K562 (cell line): ENCODE results near the gene UBALD2. TPM values are rescaled to one million over a fixed set of nuclear protein-coding genes. Genes with fewer than 3 reads are reported as not detected.

Source experiments
- ATAC-seq: fragments of 200-7000 bp; cut with Tn5 transposase; 3 replicates; pipeline ENCODE4 v1.9.1; 2020; ENCODE audit warnings: moderate library complexity
- Bru-seq: library from RNA; stranded (reverse); fragments of 400-500 nt; gene quantifications from one replicate; lab custom pipeline; 2021; lab: Mats Ljungman, UMichigan
- BruChase-seq, 2 experiments: library from RNA; stranded (reverse); fragments of 400-500 nt; gene quantifications; one replicate each; lab custom pipeline; 2021; lab: Mats Ljungman, UMichigan
- BruUV-seq: library from RNA; stranded (reverse); fragments of 400-500 nt; replicated peaks from 2 replicates; lab custom pipeline; 2021; lab: Mats Ljungman, UMichigan
- CTCF ChIA-PET: fragments of 300-600 bp; formaldehyde crosslinking; extraction: SDS; loops from one replicate; lab custom pipeline; 2021; ENCODE audit warnings: low intra/inter-chr PET ratio; lab: Yijun Ruan, JAX
- POLR2A ChIA-PET: fragments of 300-600, 350-650 bp; sonication (Branson Sonifier 250); formaldehyde crosslinking; extraction: SDS; loops from one replicate; lab custom pipeline; 2021; ENCODE audit warnings: antibody characterized with exemption, inconsistent platforms; lab: Yijun Ruan, JAX
- DNase-seq, 4 experiments: peaks; one replicate each; pipeline versions ENCODE4 v3.0.0 to v3.0.0-alpha.2; 2011 to 2018; ENCODE audit warnings: low spot score in 3 of 4, mixed read lengths in 3 of 4; ENCODE audit errors: extremely low read depth in 1 of 4
- FAIRE-seq: peaks from 2 replicates; lab custom pipeline; 2011; peaks lifted over from hg19 to GRCh38; lab: Jason Lieb, UNC
- H2AFZ ChIP-seq: 2 replicates; pipeline ENCODE4 v1.6.0; 2011; ENCODE audit warnings: low read depth, low read length, control low read depth, inconsistent platforms
- H3K27ac ChIP-seq: fragments of 200-600 bp; 3 replicates; pipeline ENCODE4 v1.8.0; 2011; ENCODE audit warnings: low read depth, mild to moderate bottlenecking, control low read depth, inconsistent platforms, low read length, moderate library complexity, mixed read lengths; ENCODE audit errors: extremely low read depth
- H3K27me3 ChIP-seq, 2 experiments: fragments of 300-600 bp in 1 of 2; 2 replicates in 1 of 2; 3 replicates in 1 of 2; pipeline versions ENCODE4 v1.6.0 to v1.8.0; 2011; ENCODE audit warnings: inconsistent platforms in 2 of 2, low read length in 2 of 2, mild to moderate bottlenecking in 1 of 2, mixed read lengths in 1 of 2, moderate library complexity in 1 of 2; ENCODE audit not compliant: control insufficient read depth in 2 of 2, insufficient read depth in 2 of 2
- H3K36me3 ChIP-seq: fragments of 300-600 bp; 3 replicates; pipeline ENCODE4 v1.8.0; 2011; ENCODE audit warnings: mild to moderate bottlenecking, low read length, inconsistent platforms; ENCODE audit not compliant: control insufficient read depth, insufficient read depth
- H3K4me1 ChIP-seq, 2 experiments: fragments of 200-600 bp in 1 of 2; replicated peaks in 1 of 2; 2 replicates in 1 of 2; 3 replicates in 1 of 2; pipeline versions ENCODE4 v1.5.1 to v1.8.0; 2011; ENCODE audit warnings: inconsistent platforms in 2 of 2, low read length in 2 of 2, mild to moderate bottlenecking in 1 of 2, mixed read lengths in 1 of 2, moderate library complexity in 1 of 2; ENCODE audit not compliant: control insufficient read depth in 2 of 2, insufficient read depth in 2 of 2
- H3K4me2 ChIP-seq: 2 replicates; pipeline ENCODE4 v1.6.1; 2011; ENCODE audit warnings: low read length, control low read depth, inconsistent platforms, mixed read lengths; ENCODE audit not compliant: insufficient read depth
- H3K4me3 ChIP-seq: fragments of 200-600 bp; sonication (generic), shearing (Covaris generic); 2 replicates; pipeline ENCODE4 v1.5.1; 2016; ENCODE audit warnings: control low read depth, inconsistent platforms
- H3K79me2 ChIP-seq: fragments of 200-600 bp; 3 replicates; pipeline ENCODE4 v1.8.0; 2011; ENCODE audit warnings: low read length, inconsistent platforms; ENCODE audit not compliant: control insufficient read depth, insufficient read depth
- H3K9ac ChIP-seq, 2 experiments: 2 replicates each; pipeline versions ENCODE4 v1.6.0 to v1.6.1; 2011; ENCODE audit warnings: low read depth in 2 of 2, low read length in 2 of 2, control low read depth in 1 of 2, inconsistent platforms in 1 of 2, mild to moderate bottlenecking in 1 of 2, mixed read lengths in 1 of 2; ENCODE audit not compliant: insufficient read depth in 1 of 2
- H3K9me1 ChIP-seq: one replicate; pipeline ENCODE4 v1.6.0; 2011; ENCODE audit warnings: inconsistent platforms, mild to moderate bottlenecking, low read length, moderate library complexity; ENCODE audit not compliant: control insufficient read depth, insufficient read depth
- H3K9me3 ChIP-seq: replicated peaks from 2 replicates; pipeline ENCODE4 v1.5.1; 2011; ENCODE audit warnings: low read depth, low read length, inconsistent platforms; ENCODE audit not compliant: control insufficient read depth, insufficient read depth
- H4K20me1 ChIP-seq: replicated peaks from 2 replicates; pipeline ENCODE4 v1.6.1; 2011; ENCODE audit warnings: low read length, inconsistent platforms, mixed read lengths; ENCODE audit not compliant: control insufficient read depth, insufficient read depth
- CCNT2 ChIP-seq: IDR thresholded peaks from 2 replicates; pipeline ENCODE4 v1.6.1; 2011; ENCODE audit warnings: borderline replicate concordance, low read depth, mild to moderate bottlenecking, moderate library complexity, mixed read lengths, low read length; ENCODE audit not compliant: insufficient read length; ENCODE audit errors: extremely low read depth
- HNRNPUL1 ChIP-seq: fragments of 200-400 bp; formaldehyde crosslinking; IDR thresholded peaks from 2 replicates; pipeline ENCODE4 v1.6.1; 2017; ENCODE audit warnings: low read length
- ILF3 ChIP-seq: fragments of 450-650 bp; IDR thresholded peaks from 2 replicates; pipeline ENCODE4 v1.6.1; 2018; ENCODE audit warnings: antibody characterized with exemption, mild to moderate bottlenecking, moderate library complexity, borderline replicate concordance
- KDM4B ChIP-seq, 2 experiments: fragments of 450-650 bp in 1 of 2; sonication (generic) in 1 of 2; IDR thresholded peaks; 2 replicates each; pipeline ENCODE4 v1.6.1; 2016 to 2017; ENCODE audit warnings: borderline replicate concordance in 2 of 2, antibody characterized with exemption in 1 of 2, low read depth in 1 of 2, mild to moderate bottlenecking in 1 of 2
- MYBL2 ChIP-seq, 2 experiments: fragments of 450-650 bp in 1 of 2; sonication (generic) in 1 of 2; formaldehyde crosslinking in 1 of 2; IDR thresholded peaks; 2 replicates each; pipeline versions ENCODE4 v1.6.1 to v1.8.1; 2017 to 2022; ENCODE audit warnings: borderline replicate concordance in 1 of 2, inconsistent platforms in 1 of 2, low read depth in 1 of 2, mild to moderate bottlenecking in 1 of 2, missing genetic modification reagents in 1 of 2, moderate library complexity in 1 of 2
- SNRNP70 ChIP-seq: fragments of 200-400 bp; formaldehyde crosslinking; optimal IDR thresholded peaks from 2 replicates; pipeline ENCODE3; 2017; ENCODE audit warnings: low read depth, low read length
- WGBS: fragments of 100-300 bp; shearing (Covaris generic); methylation state at CpG from one replicate; pipeline ENCODE4 v1.1.6; 2016; ENCODE audit warnings: low coverage, mixed read lengths; ENCODE audit not compliant: insufficient coverage; ENCODE audit errors: missing lambda C conversion rate; 5-methylcytosine and 5-hydroxymethylcytosine counted together
- in situ Hi-C: fragments of 300-500 bp; cut with MboI; formaldehyde crosslinking; loops from 4 replicates; pipeline ENCODE4 v1.15.0; 2018; ENCODE audit warnings: inconsistent platforms, mixed read lengths
- intact Hi-C: fragments of 100-400 bp; cut with micrococcal nuclease; formaldehyde crosslinking; loops from 2 replicates; pipeline ENCODE4 v1.14.2; 2022
- long read RNA-seq, 3 experiments: library from polyadenylated mRNA in 2 of 3; library from RNA in 1 of 3; unstranded in 2 of 3; stranded (forward) in 1 of 3; transcript quantifications; one replicate each; pipeline ENCODE4 v2.0.0, GENCODE V29; 2019 to 2022
- polyA minus RNA-seq, 3 experiments: library from RNA; depleted of rRNA, polyadenylated mRNA; stranded (reverse); fragments of >200 nt; gene quantifications; 2 replicates each; pipeline ENCODE4 v1.2.3, GENCODE V29; 2011
- polyA plus RNA-seq, 8 experiments: library from polyadenylated mRNA; depleted of rRNA in 4 of 8; stranded (reverse) in 5 of 8; unstranded in 3 of 8; fragments of >200 nt; fragmentation: Nextera tagmentation in 2 of 8; fragmentation: Illumina TruSeq in 1 of 8; extraction: Ambion mirVana in 2 of 8; extraction: Trizol in 1 of 8; gene quantifications; 2 replicates each; pipeline versions ENCODE4 v1.2.1 to v1.2.3, GENCODE V29; 2011 to 2014; ENCODE audit warnings: inconsistent platforms in 1 of 8, missing spikeins in 1 of 8
- total RNA-seq, 7 experiments: library from RNA; depleted of rRNA in 6 of 7; stranded (reverse); fragments of >200 nt in 6 of 7; fragmentation: Illumina TruSeq in 2 of 7; extraction: Trizol in 2 of 7; gene quantifications; 2 replicates each; pipeline versions ENCODE4 v1.2.1 to v1.2.3, GENCODE V29; 2011 to 2021; ENCODE audit warnings: low replicate concordance in 1 of 7

UBALD2 gene
- total RNA-seq (2011; cell fraction: chromatin; rRNA removed; ENCODE audit: low replicate concordance): 10.6 and 25.5 TPM in 2 replicates
- 27.3 and 33.0 TPM in 2 replicates for total RNA-seq (2011; cell fraction: nucleolus; rRNA removed)
- 22.7 and 24.3 TPM in 2 replicates for total RNA-seq (2011; cell fraction: nucleoplasm; rRNA removed)
- total RNA-seq (2014; rRNA removed): 43.1 and 52.7 TPM in 2 replicates
- total RNA-seq (2014; rRNA removed; fragmentation: Illumina TruSeq; extraction: Trizol): 5.8 and 7.6 TPM in 2 replicates
- 21.9 and 25.3 TPM in 2 replicates for total RNA-seq (2015; rRNA removed; fragmentation: Illumina TruSeq; extraction: Trizol)
- total RNA-seq (2021): 85.3 and 94.1 TPM in 2 replicates
- 46.6 and 79.6 TPM in 2 replicates for polyA plus RNA-seq (2011; rRNA removed)
- 34.5 and 74.0 TPM in 2 replicates for polyA plus RNA-seq (2011; cell fraction: cytosol; rRNA removed)
- polyA plus RNA-seq (2011; cell fraction: nucleus; rRNA removed): 55.6 and 56.6 TPM in 2 replicates
- polyA plus RNA-seq (2012): 62.8 and 75.4 TPM in 2 replicates
- 17.4 and 39.3 TPM in 2 replicates for polyA plus RNA-seq (2014; fragmentation: Illumina TruSeq; extraction: Trizol)
- polyA plus RNA-seq (2014; fragmentation: Nextera tagmentation; extraction: Ambion mirVana): 1 to 10 TPM; 2.3 to 3.9 TPM
- 40.6 and 46.5 TPM in 2 replicates for polyA plus RNA-seq (2014; rRNA removed)
- polyA minus RNA-seq (2011; rRNA and poly(A)+ RNA removed): 8.0 and 8.5 TPM in 2 replicates
- polyA minus RNA-seq (2011; cell fraction: cytosol; rRNA and poly(A)+ RNA removed): 32.8 and 59.0 TPM in 2 replicates
- polyA minus RNA-seq (2011; cell fraction: nucleus; rRNA and poly(A)+ RNA removed): 8.1 and 9.6 TPM in 2 replicates
- Bru-seq, nascent RNA: percentile 95 among the genes with signal in this experiment
- percentile 85 among the genes with signal in this experiment for BruChase-seq, experiment 1, labeled RNA remaining after a 2-hour chase
- percentile 87 among the genes with signal in this experiment for BruChase-seq, experiment 2, labeled RNA remaining after a 6-hour chase
- long read RNA-seq, experiment 1, transcript UBALD2-201 (3 exons, 1,593 nt): major isoform, 19 of 118 reads
- long read RNA-seq, experiment 1, partial matches to known transcripts: 96 of 118 reads
- long read RNA-seq, experiment 1, other reads (novel, unspliced or antisense): 1 of 118 reads
- long read RNA-seq, experiment 2, transcript UBALD2-201 (3 exons, 1,593 nt): major isoform, 60 of 104 reads
- long read RNA-seq, experiment 2, partial matches to known transcripts: 34 of 104 reads
- long read RNA-seq, experiment 2, other reads (novel, unspliced or antisense): 8 of 104 reads
- long read RNA-seq, experiment 3: 0 reads

GRCh38 chr17:76264755-76265623 lies at the start of gene UBALD2:
UBALD2 (plus strand) TSS chr17:76265348; CDS start chr17:76265506, 158 bp downstream.
- DNase-seq (peak; percentile 97 to 99 (median 98)), FAIRE-seq (peak; percentile 94), ATAC-seq (peak; percentile 90)
- no peaks in the 10 kb centered on the region for H3K27me3 ChIP-seq
- no peaks in the 10 kb centered on the region for H3K9me3 ChIP-seq
- intact Hi-C loops: loop anchor here (5.0 kb wide), 2 partner anchors 68 to 83 kb away; no protein-coding TSS in a partner anchor
- peak within 1 kb of the TSS; percentile 81 to 96 for H3K9ac ChIP-seq
- H3K4me2 ChIP-seq: peak within 1 kb of the TSS; percentile 97
- peak within 1 kb of the TSS; percentile 83 for H3K27ac ChIP-seq
- in situ Hi-C loops: loop anchor here (5.0 kb wide), 1 partner anchor 68 kb away; no protein-coding TSS in a partner anchor
- peaks cover 37 to 39% of the 10 kb centered on the region in 2 experiments for H3K4me1 ChIP-seq
- 2% methylated on average over 57 of the region's 94 CpGs for WGBS
- peak within 1 kb of the TSS; percentile 91 for H3K4me3 ChIP-seq
- CTCF ChIA-PET: no interaction called here
- peaks cover 31% of the 10 kb centered on the region for H3K36me3 ChIP-seq
- peaks cover 47% of the 10 kb centered on the region for H3K79me2 ChIP-seq
- no peaks in the 10 kb centered on the region for H4K20me1 ChIP-seq
- H3K9me1 ChIP-seq: no peaks in the 10 kb centered on the region
- no TSS peak for BruUV-seq
- POLR2A ChIA-PET: interaction anchor here (0.6 to 3.4 kb wide), 17 partner anchors 8 to 452 kb away, joined by 3 to 28 read pairs (median 4); partner anchors contain the start of gene RNF157
- H2AFZ ChIP-seq: peak within 1 kb of the TSS; percentile 79
- TF ChIP-seq MYBL2 (IDR thresholded peaks at IDR 0.05; ENCODE audit: low read depth): peak; percentile 99
- TF ChIP-seq MYBL2 (CRISPR knock-in tag; IDR thresholded peaks at IDR 0.05; ENCODE audit: borderline replicate concordance): peak; percentile 21; the same call in 1 of the 2 replicates
- TF ChIP-seq ILF3: no peak
- TF ChIP-seq HNRNPUL1: no peak
- TF ChIP-seq SNRNP70: no peak
- peak; percentile 92 for TF ChIP-seq CCNT2
- no peak for TF ChIP-seq KDM4B (IDR thresholded peaks at IDR 0.05; ENCODE audit: borderline replicate concordance in 2 of 2, low read depth in 1 of 2)
